PFSK-1 (cell line): ENCODE measurements around the gene KREMEN2.

Source experiments
- FOXP2 ChIP-seq: optimal IDR thresholded peaks from 2 replicates; pipeline ENCODE3; 2011; ENCODE audit warnings: borderline replicate concordance, control low read depth, inconsistent platforms; ENCODE audit not compliant: insufficient read depth; ENCODE audit errors: extremely low read length, extremely low read depth
- POLR2AphosphoS5 ChIP-seq: IDR thresholded peaks from 2 replicates; pipeline ENCODE4 v1.6.1; 2012; ENCODE audit warnings: low read depth, mild to moderate bottlenecking, control low read depth, low read length, moderate library complexity
- SIN3A ChIP-seq: IDR thresholded peaks from 2 replicates; pipeline ENCODE4 v1.6.1; 2012; ENCODE audit warnings: mild to moderate bottlenecking, low read length, moderate library complexity, borderline replicate concordance; ENCODE audit not compliant: insufficient read depth
- TAF1 ChIP-seq: IDR thresholded peaks from 2 replicates; pipeline ENCODE4 v1.6.1; 2012; ENCODE audit warnings: low read length, control low read depth, borderline replicate concordance; ENCODE audit not compliant: insufficient read depth
- TF ChIP-seq, protein P1 (sequence below), 2 experiments: IDR thresholded peaks; 2 replicates each; pipeline versions ENCODE4 v1.6.1 to v1.8.0; 2011 to 2012; ENCODE audit warnings: low read depth in 2 of 2, low read length in 2 of 2, control low read depth in 1 of 2, inconsistent platforms in 1 of 2, mild to moderate bottlenecking in 1 of 2, moderate library complexity in 1 of 2; ENCODE audit not compliant: insufficient read depth in 1 of 2

The KREMEN2 gene

DNA sequence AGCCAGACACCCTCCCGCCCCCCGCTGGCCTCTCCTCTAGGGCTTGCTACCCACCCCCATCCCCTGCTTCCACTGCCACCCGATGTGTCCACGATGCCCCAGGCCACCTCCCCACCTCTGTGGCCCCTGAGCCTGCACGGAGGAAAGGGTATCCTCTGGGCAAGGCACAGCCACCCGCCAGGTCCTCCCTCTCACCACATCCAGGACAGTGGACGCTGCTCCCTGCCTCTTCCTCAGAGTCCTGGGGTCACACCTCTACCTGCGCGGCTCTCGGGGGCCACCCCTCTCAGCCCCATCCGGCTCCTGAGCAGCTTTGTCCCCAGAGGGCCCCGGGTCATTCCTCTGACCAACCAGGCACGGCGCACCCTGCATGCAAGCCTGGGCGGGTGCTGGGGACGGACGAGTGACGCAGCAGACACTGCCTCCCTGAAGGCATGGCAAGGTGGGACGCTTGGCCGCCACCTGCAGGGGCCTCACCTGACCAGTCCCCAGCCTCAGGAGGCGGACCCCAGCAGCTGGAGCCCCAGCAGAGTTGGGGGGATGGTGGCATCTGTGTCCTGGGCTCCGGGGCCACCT lies 27.6 kb upstream of the KREMEN2 start:
- no peak for TF ChIP-seq POLR2AphosphoS5
- no peak for TF ChIP-seq FOXP2
- TF ChIP-seq, protein P1, sequence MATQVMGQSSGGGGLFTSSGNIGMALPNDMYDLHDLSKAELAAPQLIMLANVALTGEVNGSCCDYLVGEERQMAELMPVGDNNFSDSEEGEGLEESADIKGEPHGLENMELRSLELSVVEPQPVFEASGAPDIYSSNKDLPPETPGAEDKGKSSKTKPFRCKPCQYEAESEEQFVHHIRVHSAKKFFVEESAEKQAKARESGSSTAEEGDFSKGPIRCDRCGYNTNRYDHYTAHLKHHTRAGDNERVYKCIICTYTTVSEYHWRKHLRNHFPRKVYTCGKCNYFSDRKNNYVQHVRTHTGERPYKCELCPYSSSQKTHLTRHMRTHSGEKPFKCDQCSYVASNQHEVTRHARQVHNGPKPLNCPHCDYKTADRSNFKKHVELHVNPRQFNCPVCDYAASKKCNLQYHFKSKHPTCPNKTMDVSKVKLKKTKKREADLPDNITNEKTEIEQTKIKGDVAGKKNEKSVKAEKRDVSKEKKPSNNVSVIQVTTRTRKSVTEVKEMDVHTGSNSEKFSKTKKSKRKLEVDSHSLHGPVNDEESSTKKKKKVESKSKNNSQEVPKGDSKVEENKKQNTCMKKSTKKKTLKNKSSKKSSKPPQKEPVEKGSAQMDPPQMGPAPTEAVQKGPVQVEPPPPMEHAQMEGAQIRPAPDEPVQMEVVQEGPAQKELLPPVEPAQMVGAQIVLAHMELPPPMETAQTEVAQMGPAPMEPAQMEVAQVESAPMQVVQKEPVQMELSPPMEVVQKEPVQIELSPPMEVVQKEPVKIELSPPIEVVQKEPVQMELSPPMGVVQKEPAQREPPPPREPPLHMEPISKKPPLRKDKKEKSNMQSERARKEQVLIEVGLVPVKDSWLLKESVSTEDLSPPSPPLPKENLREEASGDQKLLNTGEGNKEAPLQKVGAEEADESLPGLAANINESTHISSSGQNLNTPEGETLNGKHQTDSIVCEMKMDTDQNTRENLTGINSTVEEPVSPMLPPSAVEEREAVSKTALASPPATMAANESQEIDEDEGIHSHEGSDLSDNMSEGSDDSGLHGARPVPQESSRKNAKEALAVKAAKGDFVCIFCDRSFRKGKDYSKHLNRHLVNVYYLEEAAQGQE (IDR thresholded peaks at IDR 0.05; ENCODE audit: insufficient read depth in 1 of 2, low read depth in 2 of 2, low read length in 2 of 2), result no peak
- no peak for TF ChIP-seq SIN3A
- no peak for TF ChIP-seq TAF1

DNA sequence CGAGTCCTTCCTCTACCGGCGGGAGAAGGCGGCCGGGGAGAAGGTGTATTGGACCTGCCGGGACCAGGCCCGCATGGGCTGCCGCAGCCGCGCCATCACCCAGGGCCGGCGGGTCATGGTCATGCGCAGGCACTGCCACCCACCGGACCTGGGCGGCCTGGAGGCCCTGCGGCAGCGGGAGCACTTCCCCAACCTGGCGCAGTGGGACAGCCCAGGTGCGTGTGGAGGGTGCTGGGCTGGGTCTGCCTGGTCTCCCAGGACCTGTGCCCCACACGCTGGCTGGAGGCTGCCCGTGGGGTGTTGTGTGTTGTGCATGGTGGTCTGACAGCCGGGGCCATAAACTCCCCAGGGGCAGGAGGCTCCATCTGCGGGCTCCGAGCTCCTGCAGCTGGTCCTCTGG lies 26.9 kb upstream of the KREMEN2 start:
- TF ChIP-seq POLR2AphosphoS5, result no peak
- TF ChIP-seq FOXP2, result no peak
- TF ChIP-seq, protein P1 (IDR thresholded peaks at IDR 0.05; ENCODE audit: insufficient read depth in 1 of 2, low read depth in 2 of 2, low read length in 2 of 2), result no peak
- no peak for TF ChIP-seq TAF1
- TF ChIP-seq SIN3A, result no peak

DNA sequence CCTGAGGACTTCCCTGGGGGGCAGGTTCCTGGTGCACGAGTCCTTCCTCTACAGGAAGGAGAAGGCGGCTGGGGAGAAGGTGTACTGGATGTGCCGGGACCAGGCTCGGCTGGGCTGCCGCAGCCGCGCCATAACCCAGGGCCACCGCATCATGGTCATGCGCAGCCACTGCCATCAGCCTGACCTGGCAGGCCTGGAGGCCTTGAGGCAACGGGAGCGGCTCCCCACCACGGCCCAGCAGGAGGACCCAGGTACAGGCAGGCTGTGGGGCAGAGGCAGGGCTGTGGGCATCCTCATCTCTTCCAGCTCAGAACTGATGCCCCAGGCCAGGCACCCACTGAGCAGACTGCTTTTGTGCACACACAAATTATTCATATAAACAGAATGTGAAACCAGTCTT lies 25.9 kb upstream of the KREMEN2 start:
- TF ChIP-seq FOXP2 (no peak), TAF1 (no peak), POLR2AphosphoS5 (no peak), SIN3A (no peak)
- TF ChIP-seq, protein P1 (IDR thresholded peaks at IDR 0.05; ENCODE audit: insufficient read depth in 1 of 2, low read depth in 2 of 2, low read length in 2 of 2), result no peak

DNA sequence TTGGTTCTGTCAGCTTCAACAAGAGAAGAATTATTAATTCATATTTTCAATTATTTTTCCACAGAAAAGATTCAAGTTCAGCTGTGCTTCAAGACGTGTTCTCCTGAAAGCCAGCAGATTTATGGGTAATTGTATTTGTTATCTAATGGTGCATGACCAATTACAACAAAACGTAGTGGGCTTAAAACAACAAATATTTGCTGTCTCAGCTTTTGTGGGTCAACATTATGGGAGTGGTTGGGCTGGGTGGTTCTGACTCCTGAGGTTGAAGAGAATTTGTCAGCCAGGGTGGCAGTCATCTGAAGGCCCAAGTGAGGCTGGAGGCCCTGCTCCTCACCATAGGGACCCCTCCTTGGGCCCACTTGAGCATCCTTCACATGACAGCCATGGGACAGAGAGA lies 24.1 kb upstream of the KREMEN2 start:
- TF ChIP-seq FOXP2, result no peak
- no peak for TF ChIP-seq POLR2AphosphoS5
- no peak for TF ChIP-seq SIN3A
- TF ChIP-seq TAF1, result no peak
- TF ChIP-seq, protein P1 (IDR thresholded peaks at IDR 0.05; ENCODE audit: insufficient read depth in 1 of 2, low read depth in 2 of 2, low read length in 2 of 2), result no peak
